SU-DHL-6 (cell line): ENCODE data around the gene IRF7.

Experiments used
- CTCF ChIP-seq: fragments of 200-600 bp; sonication (generic); IDR thresholded peaks from one replicate; pipeline ENCODE4 v1.5.1; 2017; ENCODE audit warnings: antibody characterized with exemption, mild to moderate bottlenecking, low read length, moderate library complexity; ENCODE audit not compliant: insufficient read depth, poor library complexity, severe bottlenecking
- EZH2phosphoT487 ChIP-seq: fragments of 200-600 bp; sonication (generic), shearing (Covaris generic); conservative IDR thresholded peaks from 2 replicates; pipeline ENCODE4 v1.6.1; 2018; ENCODE audit warnings: mild to moderate bottlenecking, antibody characterized with exemption, low read length, moderate library complexity, mixed read lengths

GRCh38 chr11:638631-639331 lies 23.0 kb upstream of the IRF7 start:
- TF ChIP-seq CTCF (no peak), EZH2phosphoT487 (no peak)
